Measurements from ENCODE around the gene MAGEC1.

- no peak for TF ChIP-seq POLR2A (IDR thresholded peaks at IDR 0.05)
- no peak for TF ChIP-seq POLR2AphosphoS5 (IDR thresholded peaks at IDR 0.05; ENCODE audit: insufficient read depth in 1 of 2, low read depth in 1 of 2)
Measured at GRCh38 chrX:141947350-141947749, 43.7 kb downstream of the MAGEC1 start.

Data from vagina (tissue), 2 donors.